ENCODE results near the gene RNF152. TPM values are rescaled to one million over a fixed set of nuclear protein-coding genes. Genes with fewer than 3 reads are reported as not detected.
A peak's percentile ranks its signal among the peaks of the same experiment; 100 is the strongest.

RNF152 gene
- total RNA-seq, 4 donors from 2014 or later, result 20.0 to 86.1 (median 33.0) TPM

- Histone ChIP-seq H3K9me3 (no peaks in the 10 kb centered on the region), H3K4me1 (no peaks in the 10 kb centered on the region), H3K4me3 (no peak overlapping the region), H3K27me3 (no peaks in the 10 kb centered on the region), H3K36me3 (no peaks in the 10 kb centered on the region), H3K27ac (no peak overlapping the region)
- no peak for TF ChIP-seq CTCF (IDR thresholded peaks at IDR 0.05)
- TF ChIP-seq POLR2A (IDR thresholded peaks at IDR 0.05), result no peak
- intact Hi-C loops (cut with DNase I; ENCODE audit: low total_unique reads), result no loop called here
- DNase-seq, result no peak
These were observed 28.9 kb upstream of the RNF152 start for GRCh38 chr18:61921621-61922235.

GRCh38 chr18:61917818-61918217 is 25.0 kb upstream of the RNF152 start:
- Histone ChIP-seq H3K36me3 (no peaks in the 10 kb centered on the region), H3K27ac (peak overlapping the region in 1 of 2 donors; percentile 40), H3K9me3 (no peaks in the 10 kb centered on the region), H3K27me3 (no peaks in the 10 kb centered on the region), H3K4me3 (no peak overlapping the region), H3K4me1 (no peaks in the 10 kb centered on the region)
- no peak for DNase-seq
- TF ChIP-seq CTCF (IDR thresholded peaks at IDR 0.05) (no peak), POLR2A (IDR thresholded peaks at IDR 0.05) (no peak)
- intact Hi-C loops (cut with DNase I; ENCODE audit: low total_unique reads), result no loop called here

- Histone ChIP-seq H3K27ac (no peak overlapping the region), H3K9me3 (no peaks in the 10 kb centered on the region), H3K27me3 (no peaks in the 10 kb centered on the region), H3K4me3 (no peak overlapping the region), H3K36me3 (no peaks in the 10 kb centered on the region), H3K4me1 (no peaks in the 10 kb centered on the region)
- DNase-seq, result no peak
- TF ChIP-seq CTCF (IDR thresholded peaks at IDR 0.05) (no peak), POLR2A (IDR thresholded peaks at IDR 0.05) (no peak)
- intact Hi-C loops (cut with DNase I; ENCODE audit: low total_unique reads), result no loop called here
These were observed 19.7 kb upstream of the RNF152 start for GRCh38 chr18:61912476-61912875.

- H3K4me3 ChIP-seq, result no peak overlapping the region
- no peaks in the 10 kb centered on the region for H3K36me3 ChIP-seq
- H3K27ac ChIP-seq, result no peak overlapping the region
- intact Hi-C loops (cut with DNase I; ENCODE audit: low total_unique reads), result no loop called here
- no peaks in the 10 kb centered on the region for H3K9me3 ChIP-seq
- no peaks in the 10 kb centered on the region for H3K27me3 ChIP-seq
- no peak for DNase-seq
- H3K4me1 ChIP-seq, result no peaks in the 10 kb centered on the region
- TF ChIP-seq CTCF (IDR thresholded peaks at IDR 0.05) (no peak), POLR2A (IDR thresholded peaks at IDR 0.05) (no peak)
These were observed 17.3 kb upstream of the RNF152 start for GRCh38 chr18:61910101-61910500.

GRCh38 chr18:61908661-61909060 is 15.9 kb upstream of the RNF152 start:
- Histone ChIP-seq H3K9me3 (no peaks in the 10 kb centered on the region), H3K4me3 (no peak overlapping the region), H3K27me3 (no peaks in the 10 kb centered on the region), H3K27ac (no peak overlapping the region), H3K4me1 (no peaks in the 10 kb centered on the region), H3K36me3 (no peaks in the 10 kb centered on the region)
- intact Hi-C loops (cut with DNase I; ENCODE audit: low total_unique reads), result no loop called here
- TF ChIP-seq CTCF (IDR thresholded peaks at IDR 0.05), result no peak
- TF ChIP-seq POLR2A (IDR thresholded peaks at IDR 0.05), result no peak
- DNase-seq, result no peak
